Natural killer cell (primary cell): Measurements from ENCODE around the gene SERPINA3. TPM values are rescaled to one million over a fixed set of nuclear protein-coding genes. Genes with fewer than 3 reads are reported as not detected.

ENCODE experiments used
- ATAC-seq, 3 donors: fragments of 150-1000 bp in 2 of 3; fragments of 200-7000 bp in 1 of 3; cut with Tn5 transposase; 1 replicate in 1 of 3; 2 replicates in 2 of 3; pipeline ENCODE4 v1.10.0; 2021; ENCODE audit warnings: mild to moderate bottlenecking in 2 of 3, moderate library complexity in 2 of 3
- DNase-seq, 2 donors: peaks; one replicate each; pipeline versions ENCODE4 v3.0.0 to v3.0.0-alpha.2; 2013 to 2021; ENCODE audit warnings: mixed read lengths in 1 of 2
- H3K27ac ChIP-seq: one replicate; pipeline ENCODE4 v1.5.1; 2013; ENCODE audit warnings: mild to moderate bottlenecking, low read length
- H3K27me3 ChIP-seq: one replicate; pipeline ENCODE4 v1.6.1; 2013; ENCODE audit warnings: low read length; ENCODE audit not compliant: control insufficient read depth, insufficient read depth
- H3K36me3 ChIP-seq: one replicate; pipeline ENCODE4 v1.6.1; 2013; ENCODE audit warnings: low read length; ENCODE audit not compliant: control insufficient read depth, insufficient read depth
- H3K4me1 ChIP-seq: one replicate; pipeline ENCODE4 v1.6.1; 2013; ENCODE audit warnings: low read length; ENCODE audit not compliant: control insufficient read depth, insufficient read depth
- H3K4me3 ChIP-seq: one replicate; pipeline ENCODE4 v1.5.1; 2013; ENCODE audit warnings: low read length
- H3K9me3 ChIP-seq: one replicate; pipeline ENCODE4 v1.6.1; 2013; ENCODE audit warnings: low read length; ENCODE audit not compliant: control insufficient read depth, insufficient read depth
- H3K27ac Mint-ChIP-seq, 2 donors: one replicate each; pipeline ENCODE4 v1.8.0; 2022; ENCODE audit warnings: mild to moderate bottlenecking in 2 of 2, mixed read lengths in 2 of 2, moderate library complexity in 1 of 2
- H3K27me3 Mint-ChIP-seq, 2 donors: one replicate each; pipeline ENCODE4 v1.8.0; 2022; ENCODE audit warnings: low read depth in 2 of 2, mixed read lengths in 2 of 2
- H3K36me3 Mint-ChIP-seq: one replicate; pipeline ENCODE4 v1.8.0; 2022; ENCODE audit warnings: mixed read lengths
- H3K4me1 Mint-ChIP-seq, 2 donors: one replicate each; pipeline ENCODE4 v1.8.0; 2022; ENCODE audit warnings: mixed read lengths in 2 of 2
- H3K4me3 Mint-ChIP-seq: one replicate; pipeline ENCODE4 v1.8.0; 2022; ENCODE audit warnings: mild to moderate bottlenecking, moderate library complexity, mixed read lengths
- H3K9me3 Mint-ChIP-seq, 2 donors: one replicate each; pipeline ENCODE4 v1.8.0; 2022; ENCODE audit warnings: mixed read lengths in 2 of 2
- CTCF ChIP-seq: fragments of 200-600 bp; IDR thresholded peaks from one replicate; pipeline ENCODE4 v1.8.0; 2022; ENCODE audit warnings: antibody characterized with exemption
- WGBS: methylation state at CpG from one replicate; pipeline ENCODE4 v1.1.7; 2013; ENCODE audit warnings: missing lambda C conversion rate; ENCODE audit not compliant: insufficient coverage; 5-methylcytosine and 5-hydroxymethylcytosine counted together
- intact Hi-C: fragments of 100-400 bp; cut with micrococcal nuclease; formaldehyde crosslinking; loops from one replicate; pipeline ENCODE4 v1.14.2; 2022
- total RNA-seq, 4 donors: library from RNA; stranded (reverse); fragments of 120-200 nt in 1 of 4; gene quantifications; one replicate each; pipeline versions ENCODE4 v1.2.3 to v1.2.4, GENCODE V29; 2013 to 2022

The SERPINA3 gene
- total RNA-seq, 3 donors from 2014 or later (not counting 1 experiment from before 2014, with no cell fraction given): not detected

- Mint-ChIP-seq H3K9me3 (peaks cover 3 to 5% of the 10 kb centered on the region in 2 donors), H3K27me3 (no peaks in the 10 kb centered on the region), H3K4me1 (no peaks in the 10 kb centered on the region), H3K36me3 (no peaks in the 10 kb centered on the region), H3K4me3 (no peak overlapping the region), H3K27ac (no peak overlapping the region)
- no peak overlapping the region for H3K4me3 ChIP-seq
- peaks cover 17% of the 10 kb centered on the region for H3K9me3 ChIP-seq
- no peaks in the 10 kb centered on the region for H3K4me1 ChIP-seq
- TF ChIP-seq CTCF: no peak
- H3K27me3 ChIP-seq: no peaks in the 10 kb centered on the region
- intact Hi-C loops: no loop called here
- WGBS: 88% methylated on average over 6 of the region's 6 CpGs
- H3K36me3 ChIP-seq: no peaks in the 10 kb centered on the region
- H3K27ac ChIP-seq: no peak overlapping the region
- DNase-seq (no peak), ATAC-seq (no peak)
These were observed 7.1 kb downstream of the SERPINA3 start for GRCh38 chr14:94619297-94619696.

- ATAC-seq (no peak), DNase-seq (no peak)
- 63% methylated on average over 4 of the region's 6 CpGs for WGBS
- H3K36me3 ChIP-seq: no peaks in the 10 kb centered on the region
- no peak overlapping the region for H3K4me3 Mint-ChIP-seq
- no peak overlapping the region for H3K27ac Mint-ChIP-seq
- H3K4me1 Mint-ChIP-seq: no peaks in the 10 kb centered on the region
- H3K36me3 Mint-ChIP-seq: no peaks in the 10 kb centered on the region
- no peaks in the 10 kb centered on the region for H3K4me1 ChIP-seq
- intact Hi-C loops: no loop called here
- no peaks in the 10 kb centered on the region for H3K27me3 ChIP-seq
- no peak for TF ChIP-seq CTCF
- no peak overlapping the region for H3K4me3 ChIP-seq
- H3K27ac ChIP-seq: no peak overlapping the region
- no peaks in the 10 kb centered on the region for H3K27me3 Mint-ChIP-seq
- peaks cover 17% of the 10 kb centered on the region for H3K9me3 ChIP-seq
- peaks cover 3 to 5% of the 10 kb centered on the region in 2 donors for H3K9me3 Mint-ChIP-seq
These were observed 8.4 kb downstream of the SERPINA3 start for GRCh38 chr14:94620597-94620996.

GRCh38 chr14:94621358-94622134 is 9.4 kb downstream of the SERPINA3 start:
- Histone ChIP-seq H3K9me3 (peaks cover 16% of the 10 kb centered on the region), H3K27me3 (no peaks in the 10 kb centered on the region), H3K36me3 (no peaks in the 10 kb centered on the region), H3K4me1 (no peaks in the 10 kb centered on the region), H3K4me3 (no peak overlapping the region), H3K27ac (no peak overlapping the region)
- TF ChIP-seq CTCF: no peak
- WGBS: 63% methylated on average over 4 of the region's 5 CpGs
- no peak for DNase-seq
- no peaks in the 10 kb centered on the region for H3K27me3 Mint-ChIP-seq
- H3K36me3 Mint-ChIP-seq: no peaks in the 10 kb centered on the region
- intact Hi-C loops: no loop called here
- no peak for ATAC-seq
- H3K4me1 Mint-ChIP-seq: no peaks in the 10 kb centered on the region
- no peak overlapping the region for H3K27ac Mint-ChIP-seq
- peaks cover 3 to 5% of the 10 kb centered on the region in 2 donors for H3K9me3 Mint-ChIP-seq
- H3K4me3 Mint-ChIP-seq: no peak overlapping the region
